BLaER1 treated with 17β-estradiol and CSF1 and Interleukin-3, amounts not matched to agents 10 nM and 100 nM (cell line): ENCODE data around the gene GABRB1.

ENCODE experiments used
- H3K27ac ChIP-seq, 11 experiments: shearing (Covaris generic); formaldehyde crosslinking; 2 replicates each; pipeline ENCODE4 v1.8.1; 2022
- H3K27me3 ChIP-seq, 11 experiments: shearing (Covaris generic); formaldehyde crosslinking; 2 replicates each; pipeline ENCODE4 v1.8.1; 2022
- H3K36me3 ChIP-seq, 11 experiments: shearing (Covaris generic); formaldehyde crosslinking; 2 replicates each; pipeline ENCODE4 v1.8.1; 2022
- H3K4me1 ChIP-seq, 10 experiments: shearing (Covaris generic); formaldehyde crosslinking; 2 replicates each; pipeline ENCODE4 v1.8.1; 2022
- H3K4me2 ChIP-seq, 11 experiments: shearing (Covaris generic); formaldehyde crosslinking; 2 replicates each; pipeline ENCODE4 v1.8.1; 2022
- H3K4me3 ChIP-seq, 10 experiments: shearing (Covaris generic); formaldehyde crosslinking; 2 replicates each; pipeline ENCODE4 v1.8.1; 2022
- H3K9ac ChIP-seq, 11 experiments: shearing (Covaris generic); formaldehyde crosslinking; 2 replicates each; pipeline ENCODE4 v1.8.1; 2022
- H3K9me3 ChIP-seq, 11 experiments: shearing (Covaris generic); formaldehyde crosslinking; replicated peaks in 1 of 11; 2 replicates each; pipeline ENCODE4 v1.8.1; 2022
- H4K20me1 ChIP-seq, 11 experiments: shearing (Covaris generic); formaldehyde crosslinking; 2 replicates each; pipeline ENCODE4 v1.8.1; 2022
- Cebpa-rat ChIP-seq, 11 experiments: shearing (Covaris generic); IDR thresholded peaks; 2 replicates each; pipeline ENCODE4 v1.8.1; 2022

GABRB1 gene

GRCh38 chr4:47095884-47096283 is 64.5 kb downstream of the GABRB1 start:
- H3K4me1 ChIP-seq: no peaks in the 10 kb centered on the region
- H3K36me3 ChIP-seq: no peaks in the 10 kb centered on the region
- H3K4me3 ChIP-seq: no peak overlapping the region
- H3K9me3 ChIP-seq: no peaks in the 10 kb centered on the region
- TF ChIP-seq Cebpa-rat (IDR thresholded peaks at IDR 0.05): no peak
- no peak overlapping the region for H3K9ac ChIP-seq
- H3K4me2 ChIP-seq: no peak overlapping the region
- H4K20me1 ChIP-seq: no peaks in the 10 kb centered on the region
- no peak overlapping the region for H3K27ac ChIP-seq
- H3K27me3 ChIP-seq: no peaks in the 10 kb centered on the region

- no peaks in the 10 kb centered on the region for H3K36me3 ChIP-seq
- H3K4me1 ChIP-seq: no peaks in the 10 kb centered on the region
- no peak overlapping the region for H3K4me2 ChIP-seq
- H3K27ac ChIP-seq: no peak overlapping the region
- no peaks in the 10 kb centered on the region for H3K9me3 ChIP-seq
- H3K27me3 ChIP-seq: no peaks in the 10 kb centered on the region
- H3K9ac ChIP-seq: no peak overlapping the region
- TF ChIP-seq Cebpa-rat (IDR thresholded peaks at IDR 0.05): no peak
- H4K20me1 ChIP-seq: no peaks in the 10 kb centered on the region
- H3K4me3 ChIP-seq: no peak overlapping the region
Observed at GRCh38 chr4:47101453-47101852, 70.1 kb downstream of the GABRB1 start.

- Histone ChIP-seq H3K36me3 (no peaks in the 10 kb centered on the region), H3K9ac (no peak overlapping the region), H4K20me1 (no peaks in the 10 kb centered on the region), H3K4me1 (no peaks in the 10 kb centered on the region), H3K4me3 (no peak overlapping the region), H3K27me3 (no peaks in the 10 kb centered on the region), H3K4me2 (no peak overlapping the region), H3K9me3 (no peaks in the 10 kb centered on the region), H3K27ac (no peak overlapping the region)
- no peak for TF ChIP-seq Cebpa-rat (IDR thresholded peaks at IDR 0.05)
Observed at GRCh38 chr4:47104986-47105385, 73.6 kb downstream of the GABRB1 start.

GRCh38 chr4:47106561-47106960 is 75.2 kb downstream of the GABRB1 start:
- Histone ChIP-seq H4K20me1 (no peaks in the 10 kb centered on the region), H3K9me3 (no peaks in the 10 kb centered on the region), H3K9ac (no peak overlapping the region), H3K27me3 (no peaks in the 10 kb centered on the region), H3K36me3 (no peaks in the 10 kb centered on the region), H3K27ac (no peak overlapping the region), H3K4me2 (no peak overlapping the region), H3K4me1 (no peaks in the 10 kb centered on the region), H3K4me3 (no peak overlapping the region)
- TF ChIP-seq Cebpa-rat (IDR thresholded peaks at IDR 0.05): no peak

GRCh38 chr4:47109379-47109778 is 78.0 kb downstream of the GABRB1 start:
- Histone ChIP-seq H3K36me3 (no peaks in the 10 kb centered on the region), H3K9ac (no peak overlapping the region), H3K4me1 (no peaks in the 10 kb centered on the region), H3K9me3 (no peaks in the 10 kb centered on the region), H3K27me3 (no peaks in the 10 kb centered on the region), H3K27ac (no peak overlapping the region), H4K20me1 (no peaks in the 10 kb centered on the region), H3K4me3 (no peak overlapping the region), H3K4me2 (no peak overlapping the region)
- no peak for TF ChIP-seq Cebpa-rat (IDR thresholded peaks at IDR 0.05)

GRCh38 chr4:47110546-47111132 is 79.3 kb downstream of the GABRB1 start:
- H3K27me3 ChIP-seq: no peaks in the 10 kb centered on the region
- no peak overlapping the region for H3K27ac ChIP-seq
- no peaks in the 10 kb centered on the region for H3K4me1 ChIP-seq
- TF ChIP-seq Cebpa-rat (IDR thresholded peaks at IDR 0.05): no peak
- no peaks in the 10 kb centered on the region for H4K20me1 ChIP-seq
- H3K36me3 ChIP-seq: no peaks in the 10 kb centered on the region
- no peak overlapping the region for H3K4me2 ChIP-seq
- H3K9ac ChIP-seq: no peak overlapping the region
- H3K9me3 ChIP-seq: no peaks in the 10 kb centered on the region
- no peak overlapping the region for H3K4me3 ChIP-seq

- Histone ChIP-seq H3K9ac (no peak overlapping the region), H3K4me2 (no peak overlapping the region), H3K9me3 (no peaks in the 10 kb centered on the region), H3K36me3 (no peaks in the 10 kb centered on the region), H3K4me3 (no peak overlapping the region), H3K4me1 (peaks cover 0 to 11% (median 0%) of the 10 kb centered on the region in 10 experiments; a peak in 5 of 20 replicates), H3K27ac (no peak overlapping the region), H3K27me3 (no peaks in the 10 kb centered on the region), H4K20me1 (no peaks in the 10 kb centered on the region)
- TF ChIP-seq Cebpa-rat (IDR thresholded peaks at IDR 0.05): no peak
Observed at GRCh38 chr4:47118192-47118929, 87.0 kb downstream of the GABRB1 start.

- H3K9me3 ChIP-seq: no peaks in the 10 kb centered on the region
- no peak overlapping the region for H3K4me2 ChIP-seq
- no peak overlapping the region for H3K27ac ChIP-seq
- no peaks in the 10 kb centered on the region for H3K36me3 ChIP-seq
- no peak overlapping the region for H3K4me3 ChIP-seq
- no peaks in the 10 kb centered on the region for H3K27me3 ChIP-seq
- no peak for TF ChIP-seq Cebpa-rat (IDR thresholded peaks at IDR 0.05)
- H3K9ac ChIP-seq: no peak overlapping the region
- H4K20me1 ChIP-seq: no peaks in the 10 kb centered on the region
- H3K4me1 ChIP-seq: peaks cover 0 to 11% (median 0%) of the 10 kb centered on the region in 10 experiments; a peak in 5 of 20 replicates
Observed at GRCh38 chr4:47120783-47121182, 89.4 kb downstream of the GABRB1 start.

GRCh38 chr4:47122592-47123291 is 91.4 kb downstream of the GABRB1 start:
- Histone ChIP-seq H3K9ac (no peak overlapping the region), H3K4me3 (no peak overlapping the region), H3K4me2 (peak overlapping the region in 2 of 11 experiments; percentile 47 to 78; a peak in 3 of 22 replicates), H3K27ac (peak overlapping the region in 2 of 11 experiments; percentile 27 to 58; a peak in 3 of 22 replicates), H3K27me3 (no peaks in the 10 kb centered on the region), H3K4me1 (peaks cover 0 to 11% (median 0%) of the 10 kb centered on the region in 10 experiments; a peak in 5 of 20 replicates), H3K36me3 (no peaks in the 10 kb centered on the region), H4K20me1 (no peaks in the 10 kb centered on the region), H3K9me3 (no peaks in the 10 kb centered on the region)
- no peak for TF ChIP-seq Cebpa-rat (IDR thresholded peaks at IDR 0.05)
